HG02571 (cell line): ENCODE data around the gene HPGDS.
"Not testable (repeated sequence)": the region's sequence is repeated elsewhere in the genome, so short reads cannot be mapped to it uniquely, and the experiment has no call there.

Source experiments
- ATAC-seq: cut with Tn5 transposase; IDR thresholded peaks from one replicate; pipeline ENCODE4 v1.9.1; 2021; ENCODE audit warnings: mild to moderate bottlenecking, moderate library complexity; ENCODE audit not compliant: unreplicated experiment

Gene HPGDS

GRCh38 chr4:94342694-94343093 is at the start of gene HPGDS:
HPGDS (minus strand) TSS chr4:94342836; CDS start chr4:94334629, 8,207 bp downstream.
- ATAC-seq, result no peak

GRCh38 chr4:94390804-94391410 is 48.3 kb upstream of the HPGDS start:
- no peak for ATAC-seq

GRCh38 chr4:94389595-94390267 is 47.1 kb upstream of the HPGDS start:
- no peak for ATAC-seq

- not testable (repeated sequence) for ATAC-seq
Measured at GRCh38 chr4:94387965-94388364, 45.3 kb upstream of the HPGDS start.

- ATAC-seq, result not testable (repeated sequence)
Measured at GRCh38 chr4:94385452-94385851, 42.8 kb upstream of the HPGDS start.

- ATAC-seq, result not testable (repeated sequence)
Measured at GRCh38 chr4:94382891-94383290, 40.3 kb upstream of the HPGDS start.

DNA sequence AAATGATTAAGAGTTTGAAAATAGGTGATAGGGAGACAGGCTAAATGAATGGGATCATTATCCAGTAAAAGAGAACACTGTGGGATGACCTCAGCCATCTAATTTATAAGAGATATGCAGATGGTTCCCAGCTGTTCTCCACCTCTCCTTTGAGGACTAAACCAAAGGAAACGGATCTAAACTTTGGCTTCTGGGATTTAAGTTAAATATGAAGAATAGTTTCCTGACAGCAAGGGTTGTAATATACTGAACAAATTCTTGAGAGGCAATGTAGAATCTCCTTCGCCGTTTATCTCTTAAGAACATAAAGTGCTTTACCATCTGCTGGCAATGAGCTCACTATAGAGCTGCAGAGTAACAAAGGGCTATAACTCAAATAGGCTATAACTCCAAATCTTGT is 35.4 kb upstream of the HPGDS start:
- ATAC-seq, result no peak

DNA sequence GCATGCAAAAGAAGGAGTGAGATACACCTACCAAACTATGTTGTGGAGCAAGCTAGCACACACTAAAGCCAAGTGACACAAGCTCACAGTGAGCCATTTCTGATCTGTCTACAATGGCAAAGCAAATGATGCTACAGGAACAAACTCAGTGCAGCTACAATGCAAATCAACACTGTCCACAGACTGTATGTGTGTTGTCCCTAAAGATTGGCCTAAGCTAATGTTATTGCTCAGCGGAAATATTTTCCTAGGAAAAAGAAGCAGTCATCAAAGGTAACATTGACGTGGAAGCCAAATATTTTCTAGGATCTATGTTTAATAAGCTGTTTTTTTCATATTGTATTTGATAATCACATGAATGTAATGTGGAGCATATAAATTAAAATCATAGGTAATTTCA is 34.7 kb upstream of the HPGDS start:
- ATAC-seq, result no peak

- no peak for ATAC-seq
Measured at GRCh38 chr4:94375364-94375763, 32.7 kb upstream of the HPGDS start.

GRCh38 chr4:94373752-94374151 is 31.1 kb upstream of the HPGDS start:
- ATAC-seq, result no peak

DNA sequence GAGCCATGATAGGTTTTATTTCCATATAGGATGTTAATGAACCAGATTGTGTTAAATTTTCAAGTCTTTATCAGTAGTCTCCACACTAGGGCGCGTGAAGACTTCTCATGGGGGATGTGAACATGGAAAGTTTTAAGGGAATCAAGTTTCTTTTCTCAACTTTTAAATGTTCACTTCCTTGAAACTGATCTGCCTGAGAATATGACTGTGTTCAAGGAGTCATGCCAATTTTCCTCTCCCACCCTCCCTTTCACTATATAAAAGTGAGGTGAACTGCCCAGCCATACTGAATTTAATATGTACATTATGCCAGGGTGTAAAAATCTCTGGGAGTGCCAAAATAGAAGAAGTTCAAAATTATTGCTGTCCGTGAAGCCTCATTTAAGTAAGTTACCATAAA is 30.4 kb upstream of the HPGDS start:
- ATAC-seq, result no peak

DNA sequence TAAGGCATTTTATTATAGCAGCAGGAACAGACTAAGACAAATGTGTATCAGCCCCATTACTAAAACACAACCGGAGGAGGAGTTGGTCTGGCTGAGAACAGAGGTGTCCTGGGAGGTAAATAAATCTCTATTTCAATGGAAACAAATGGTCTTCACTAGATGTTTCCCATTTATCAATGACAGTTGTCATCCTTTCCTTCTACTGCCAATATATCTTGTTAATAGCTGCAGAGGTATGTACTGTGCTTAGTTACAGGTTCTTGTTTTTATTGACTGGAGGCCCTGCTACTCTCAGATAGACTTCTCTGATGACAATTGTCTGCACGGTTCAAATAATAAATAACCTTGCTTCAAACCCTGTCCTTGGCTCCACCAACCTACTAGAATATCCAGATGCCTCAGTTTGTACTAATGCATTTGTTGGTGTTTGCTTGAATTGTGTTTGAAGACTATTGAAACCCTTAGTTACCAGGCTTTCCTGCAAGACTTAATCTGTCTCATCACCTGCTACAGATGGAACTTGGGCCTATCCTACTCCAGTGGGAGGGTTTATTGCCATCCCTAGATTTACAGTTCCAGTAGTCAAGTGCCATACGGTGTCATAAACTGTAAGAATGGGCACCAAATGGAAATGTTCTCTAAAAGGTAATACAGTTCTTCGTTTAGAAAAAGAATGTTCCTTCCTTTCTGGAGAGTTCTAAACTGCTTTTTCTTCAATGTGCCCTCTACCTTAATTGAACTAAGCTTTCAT is 29.8 kb upstream of the HPGDS start:
- ATAC-seq, result no peak

DNA sequence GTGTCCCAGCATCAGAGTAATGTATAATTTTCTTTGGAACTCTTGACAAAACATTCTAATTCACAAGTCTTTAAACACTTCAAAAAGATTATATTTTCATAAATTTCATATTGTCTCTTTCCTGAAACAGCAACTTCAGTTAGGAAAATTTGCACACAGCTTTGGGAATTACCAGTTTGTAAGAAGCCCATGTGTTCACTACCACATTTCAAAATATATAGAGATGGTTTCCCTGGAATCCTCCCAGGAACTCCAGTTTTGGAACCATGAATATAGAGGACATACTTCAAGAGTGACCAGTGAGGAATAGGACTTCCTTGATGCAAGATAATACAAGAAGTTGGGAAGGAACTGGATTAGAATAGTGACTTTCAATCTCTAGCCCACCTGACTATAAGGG is 28.7 kb upstream of the HPGDS start:
- ATAC-seq, result no peak

DNA sequence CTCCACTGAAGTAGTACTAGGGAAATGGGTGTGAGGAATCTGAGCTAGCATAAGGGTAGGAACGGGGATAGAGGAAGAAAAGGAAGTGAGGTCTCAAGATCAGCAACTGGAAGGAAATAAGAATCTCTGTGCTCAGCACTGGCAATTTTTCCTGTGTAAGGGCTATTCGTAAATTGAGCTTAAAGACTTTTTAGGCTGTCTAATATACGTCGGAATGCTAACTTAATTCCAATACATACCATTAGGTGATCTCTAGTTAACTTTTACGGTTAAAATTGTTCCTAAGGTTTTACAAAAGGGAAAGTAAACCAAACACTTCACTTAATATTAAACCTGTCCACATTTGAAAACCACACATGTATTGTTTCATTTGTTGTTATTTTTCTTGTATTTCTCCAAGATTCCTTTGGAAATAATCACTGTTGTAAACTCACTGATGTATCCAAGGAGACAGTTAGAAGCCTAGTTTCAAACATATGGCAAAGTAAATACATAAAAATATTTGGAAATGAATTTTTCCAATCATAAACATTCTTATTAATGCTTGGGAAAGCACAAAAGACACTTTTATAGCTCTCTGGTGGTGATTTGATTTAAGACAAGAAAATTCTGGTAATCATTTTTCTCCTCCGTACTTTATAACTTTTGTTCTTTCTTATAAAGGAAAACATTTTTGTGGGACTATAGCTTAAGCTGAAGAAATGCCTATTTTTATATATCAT is 28.1 kb upstream of the HPGDS start:
- ATAC-seq, result no peak

DNA sequence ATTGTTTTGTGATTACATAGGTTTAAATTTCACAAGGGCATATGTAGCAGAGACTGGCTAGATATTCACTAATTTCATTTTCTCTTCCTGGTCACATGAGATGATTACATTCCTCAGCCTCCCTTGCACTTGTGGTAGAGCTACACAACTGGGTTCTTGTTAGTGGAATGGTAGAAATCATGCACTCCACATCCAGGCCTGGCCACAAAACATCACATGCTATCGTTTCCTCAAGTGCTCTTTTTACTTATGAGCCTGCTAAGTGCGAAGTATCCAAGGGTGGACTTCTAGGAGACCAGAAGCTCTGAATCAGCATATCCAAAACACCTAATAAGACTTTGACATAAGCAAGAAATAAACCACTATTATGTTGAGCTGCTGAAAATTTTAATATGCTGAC is 26.4 kb upstream of the HPGDS start:
- ATAC-seq, result no peak

DNA sequence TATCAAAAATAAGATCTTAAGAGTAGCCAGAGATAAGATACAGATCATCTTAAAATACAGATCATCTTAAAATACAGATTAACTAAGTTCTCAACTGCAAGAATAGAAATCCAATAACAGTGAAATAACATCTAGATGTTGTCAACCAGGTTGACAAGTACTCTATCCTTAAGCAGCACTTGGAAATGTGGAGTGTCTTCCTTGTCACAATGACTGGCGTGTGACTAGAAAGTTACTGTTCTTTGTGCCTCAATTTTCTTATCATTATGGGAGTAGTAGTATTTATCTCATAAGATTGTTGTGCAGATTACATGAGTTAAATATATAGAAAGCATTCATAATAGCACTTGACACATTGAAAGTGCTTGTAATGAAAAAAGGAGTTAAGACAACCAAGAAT is 25.8 kb upstream of the HPGDS start:
- no peak for ATAC-seq

DNA sequence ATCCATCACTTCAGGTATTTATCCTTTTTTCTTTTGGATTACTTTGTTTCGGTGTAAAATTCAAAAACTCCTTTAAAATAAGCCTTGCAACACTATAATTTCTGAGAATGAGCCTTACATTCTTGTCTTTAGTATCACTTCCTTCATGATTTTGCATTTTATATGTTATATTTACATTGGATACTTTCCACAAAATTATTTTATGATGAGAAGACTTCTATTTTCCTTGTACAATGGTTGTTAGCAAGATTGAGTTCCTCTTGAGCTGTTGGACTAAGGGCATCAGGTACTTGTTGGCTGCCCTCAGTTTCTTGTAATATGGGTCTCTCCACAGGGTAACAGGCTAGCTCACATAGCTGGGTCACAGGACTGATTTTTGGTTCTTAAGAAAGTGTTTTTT is 22.7 kb upstream of the HPGDS start:
- ATAC-seq, result no peak

- no peak for ATAC-seq
Measured at GRCh38 chr4:94364527-94364926, 21.9 kb upstream of the HPGDS start.

DNA sequence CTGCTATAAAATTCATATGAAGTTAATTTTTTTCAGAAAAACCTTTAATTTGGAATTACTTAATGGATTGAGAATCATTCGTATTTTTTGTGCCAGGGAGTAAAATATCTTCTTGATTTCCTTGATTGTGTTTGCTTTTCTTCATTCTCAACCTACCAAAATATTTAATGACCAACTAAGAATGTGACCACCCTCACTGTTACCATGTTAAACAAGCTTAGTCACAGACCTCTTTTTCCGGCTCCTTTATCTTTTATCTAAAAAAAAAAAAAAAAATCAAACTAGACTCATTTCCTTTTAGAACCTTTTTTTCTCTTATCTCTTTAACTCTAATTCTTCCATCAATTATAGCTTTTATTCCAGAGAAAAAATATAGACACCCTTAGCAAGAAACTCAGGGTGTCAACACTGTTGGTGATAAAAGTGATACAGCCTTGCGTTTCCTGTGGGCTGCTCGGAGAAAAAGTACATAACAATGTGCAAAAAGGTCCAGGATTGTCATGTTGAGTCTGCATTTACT is 20.6 kb upstream of the HPGDS start:
- ATAC-seq, result no peak

DNA sequence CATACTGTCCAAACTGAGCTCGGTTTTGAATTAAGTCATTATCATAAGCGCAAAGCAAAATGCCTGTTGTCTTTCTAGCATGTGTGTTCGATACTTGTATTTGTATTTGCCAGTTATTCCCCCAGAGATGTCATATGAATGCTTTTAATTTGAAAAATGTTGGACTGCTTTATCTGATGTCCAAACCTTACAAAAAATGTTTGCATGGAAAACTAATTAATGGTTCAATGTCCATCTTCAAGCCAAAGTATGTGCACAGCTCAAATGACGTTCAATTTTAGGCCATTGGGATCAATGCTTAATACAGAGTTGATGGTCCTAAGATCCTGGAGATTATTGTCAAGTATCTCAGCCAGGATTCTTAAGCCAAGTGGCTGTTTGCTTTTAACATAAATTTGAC is 17.2 kb upstream of the HPGDS start:
- no peak for ATAC-seq

- ATAC-seq, result no peak
Measured at GRCh38 chr4:94359221-94359620, 16.6 kb upstream of the HPGDS start.
